K562 (cell line): ENCODE results near the gene ZNF778. TPM values are rescaled to one million over a fixed set of nuclear protein-coding genes. Genes with fewer than 3 reads are reported as not detected.

Experiments used
- BHLHE40 ChIP-seq: IDR thresholded peaks from 2 replicates; pipeline ENCODE4 v1.6.1; 2011; ENCODE audit warnings: low read length, improper control_type of control experiment
- CBX5 ChIP-seq: IDR thresholded peaks from 2 replicates; pipeline ENCODE4 v1.6.1; 2014; ENCODE audit warnings: low read depth, borderline replicate concordance
- CTBP1 ChIP-seq: fragments of 450-650 bp; IDR thresholded peaks from 2 replicates; pipeline ENCODE4 v1.6.1; 2016; ENCODE audit warnings: borderline replicate concordance
- E2F5 ChIP-seq: sonication (generic); formaldehyde crosslinking; IDR thresholded peaks from 2 replicates; pipeline ENCODE4 v1.8.0; 2022; ENCODE audit warnings: mild to moderate bottlenecking, missing genetic modification reagents
- FOXK2 ChIP-seq, 2 experiments: fragments of 450-650 bp; IDR thresholded peaks in 1 of 2; conservative IDR thresholded peaks in 1 of 2; 2 replicates each; pipeline ENCODE4 v1.6.1; 2016; ENCODE audit warnings: low read depth in 2 of 2, mild to moderate bottlenecking in 1 of 2
- IFI16 ChIP-seq: fragments of 250-450 bp; sonication (Bioruptor Pico); IDR thresholded peaks from 2 replicates; pipeline ENCODE4 v2.1.2; 2022; ENCODE audit warnings: mild to moderate bottlenecking, inconsistent platforms
- NR2C2 ChIP-seq, 2 experiments: fragments of 200-800 bp in 1 of 2; sonication (Bioruptor generic) in 1 of 2; sonication (generic) in 1 of 2; formaldehyde crosslinking in 1 of 2; IDR thresholded peaks; 2 replicates each; pipeline versions ENCODE4 v1.6.1 to v1.8.0; 2016 to 2022; ENCODE audit warnings: mild to moderate bottlenecking in 1 of 2, missing compliant biosample characterization in 1 of 2, missing genetic modification characterization in 1 of 2, missing genetic modification reagents in 1 of 2
- PCBP1 ChIP-seq: fragments of 200-400 bp; formaldehyde crosslinking; IDR thresholded peaks from 2 replicates; pipeline ENCODE4 v1.6.1; 2018; ENCODE audit warnings: mild to moderate bottlenecking, low read depth, low read length; ENCODE audit not compliant: poor library complexity, severe bottlenecking
- RB1 ChIP-seq: fragments of 450-650 bp; IDR thresholded peaks from 2 replicates; pipeline ENCODE4 v1.6.1; 2017; ENCODE audit warnings: low read depth, mild to moderate bottlenecking
- RBM22 ChIP-seq: fragments of 200-400 bp; formaldehyde crosslinking; IDR thresholded peaks from 2 replicates; pipeline ENCODE4 v1.6.1; 2018; ENCODE audit warnings: low read length, low read depth; ENCODE audit not compliant: poor library complexity, severe bottlenecking
- VEZF1 ChIP-seq: fragments of 200-800 bp; sonication (Bioruptor generic); IDR thresholded peaks from 2 replicates; pipeline ENCODE4 v1.6.1; 2017; ENCODE audit warnings: missing genetic modification characterization, missing compliant biosample characterization
- ZBTB17 ChIP-seq: fragments of 450-650 bp; formaldehyde crosslinking; IDR thresholded peaks from 2 replicates; pipeline ENCODE4 v1.4.0; 2020; ENCODE audit warnings: mild to moderate bottlenecking
- ZBTB26 ChIP-seq: fragments of 450-650 bp; formaldehyde crosslinking; IDR thresholded peaks from 2 replicates; pipeline ENCODE4 v1.4.0; 2022; ENCODE audit warnings: missing genetic modification characterization
- ZNF217 ChIP-seq: sonication (generic); formaldehyde crosslinking; IDR thresholded peaks from 2 replicates; pipeline ENCODE4 v1.8.0; 2022; ENCODE audit warnings: mild to moderate bottlenecking, missing genetic modification reagents
- polyA plus RNA-seq, 8 experiments: library from polyadenylated mRNA; depleted of rRNA in 4 of 8; stranded (reverse) in 5 of 8; unstranded in 3 of 8; fragments of >200 nt; fragmentation: Nextera tagmentation in 2 of 8; fragmentation: Illumina TruSeq in 1 of 8; extraction: Ambion mirVana in 2 of 8; extraction: Trizol in 1 of 8; gene quantifications; 2 replicates each; pipeline versions ENCODE4 v1.2.1 to v1.2.3, GENCODE V29; 2011 to 2014; ENCODE audit warnings: inconsistent platforms in 1 of 8, missing spikeins in 1 of 8
- total RNA-seq, 7 experiments: library from RNA; depleted of rRNA in 6 of 7; stranded (reverse); fragments of >200 nt in 6 of 7; fragmentation: Illumina TruSeq in 2 of 7; extraction: Trizol in 2 of 7; gene quantifications; 2 replicates each; pipeline versions ENCODE4 v1.2.1 to v1.2.3, GENCODE V29; 2011 to 2021; ENCODE audit warnings: low replicate concordance in 1 of 7

Gene ZNF778
- total and polyA plus RNA-seq, 9 of the 15 experiments (the other 6 are each of a cell fraction or from before 2014, with no cell fraction given) = 0.70 to 60.6 (median 7.5) TPM

GRCh38 chr16:89171216-89172170, 46.0 kb upstream of the ZNF778 start, which contains the start of gene CDH15 (continued):
- no peak for TF ChIP-seq E2F5 (CRISPR knock-in tag)
- TF ChIP-seq CTBP1 = no peak
- TF ChIP-seq RBM22 = no peak
- no peak for TF ChIP-seq CBX5
- TF ChIP-seq RB1 = no peak; the same call in 1 of the 2 replicates
- peak; percentile 67 for TF ChIP-seq PCBP1
- TF ChIP-seq ZNF217 (CRISPR knock-in tag) = no peak
- TF ChIP-seq NR2C2 (CRISPR knock-in tag; IDR thresholded peaks at IDR 0.05) = no peak
- no peak for TF ChIP-seq NR2C2 (tag; IDR thresholded peaks at IDR 0.05)
- TF ChIP-seq VEZF1 (CRISPR knock-in tag) = peak; percentile 82
- no peak for TF ChIP-seq ZBTB17 (CRISPR knock-in tag)
- no peak for TF ChIP-seq ZBTB26
- peak; percentile 97 for TF ChIP-seq BHLHE40
- no peak for TF ChIP-seq IFI16 (CRISPR knock-in tag)
- TF ChIP-seq FOXK2 (conservative IDR thresholded peaks at IDR 0.05 in 1 of 2, IDR thresholded peaks at IDR 0.05 in 1 of 2; ENCODE audit: low read depth in 2 of 2) = 0 out of 4 replicates have a peak, but pooled peaks of 1 of the 2 experiments have one; percentile 23
